GM18502 (cell line): Measurements from ENCODE around the gene CASKIN1.
A peak's percentile ranks its signal among the peaks of the same experiment; 100 is the strongest.
"Not testable (repeated sequence)": the region's sequence is repeated elsewhere in the genome, so short reads cannot be mapped to it uniquely, and the experiment has no call there.

Source experiments
- ATAC-seq: cut with Tn5 transposase; IDR thresholded peaks from one replicate; pipeline ENCODE4 v1.9.1; 2021; ENCODE audit warnings: mild to moderate bottlenecking; ENCODE audit not compliant: unreplicated experiment, poor library complexity

The CASKIN1 gene

GRCh38 chr16:2210386-2211365 is 14.3 kb upstream of the CASKIN1 start, which contains the start of gene BRICD5:
Gene BRICD5 (minus strand): TSS chr16:2210863. CDS start chr16:2210833, 30 bp downstream.
- no peak for ATAC-seq

- ATAC-seq = no peak
These were observed 13.6 kb upstream of the CASKIN1 start for GRCh38 chr16:2210009-2210332.

- ATAC-seq = no peak
These were observed 13.0 kb upstream of the CASKIN1 start for GRCh38 chr16:2209258-2210008.

DNA sequence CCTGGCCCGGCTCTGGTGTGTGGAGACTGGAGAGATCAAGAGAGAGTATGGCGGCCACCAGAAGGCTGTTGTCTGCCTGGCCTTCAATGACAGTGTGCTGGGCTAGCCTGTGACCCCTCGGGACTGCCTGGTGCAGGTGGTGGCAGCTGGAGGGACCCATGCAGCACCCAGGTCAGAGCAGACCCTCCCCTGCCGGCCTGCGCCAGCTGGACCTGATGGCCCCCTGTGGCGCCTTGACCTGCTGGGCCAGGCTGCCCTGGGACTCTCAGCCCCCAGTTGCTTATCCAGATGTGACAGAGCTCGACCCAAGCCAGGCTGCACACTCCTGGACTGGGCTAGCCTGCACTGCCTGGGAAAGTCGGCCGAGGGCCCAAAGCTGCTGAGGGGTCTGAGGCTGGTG is 12.4 kb upstream of the CASKIN1 start:
- ATAC-seq = no peak

- no peak for ATAC-seq
These were observed 11.9 kb upstream of the CASKIN1 start for GRCh38 chr16:2208308-2208707.

DNA sequence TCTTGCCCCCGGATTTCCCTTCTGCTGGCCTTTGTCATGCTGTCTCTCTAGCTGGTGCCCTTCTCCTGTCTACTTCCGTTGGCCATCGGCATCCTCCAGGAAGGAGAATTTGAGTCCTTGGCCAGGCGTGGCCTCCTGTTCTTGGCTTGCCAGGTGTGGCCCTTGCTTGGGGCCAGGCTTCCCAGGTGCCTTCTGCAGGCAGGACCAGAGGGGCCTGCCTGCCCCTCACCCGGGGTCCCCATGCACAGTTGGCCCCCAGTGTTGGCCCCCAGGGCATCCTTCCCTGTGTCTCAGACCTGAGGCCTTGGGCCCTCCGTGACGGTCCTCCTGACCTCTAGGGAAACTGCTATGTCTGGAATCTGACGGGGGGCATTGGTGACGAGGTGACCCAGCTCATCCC is 11.5 kb upstream of the CASKIN1 start:
- no peak for ATAC-seq

GRCh38 chr16:2206780-2207433 is 10.5 kb upstream of the CASKIN1 start:
- ATAC-seq = no peak

DNA sequence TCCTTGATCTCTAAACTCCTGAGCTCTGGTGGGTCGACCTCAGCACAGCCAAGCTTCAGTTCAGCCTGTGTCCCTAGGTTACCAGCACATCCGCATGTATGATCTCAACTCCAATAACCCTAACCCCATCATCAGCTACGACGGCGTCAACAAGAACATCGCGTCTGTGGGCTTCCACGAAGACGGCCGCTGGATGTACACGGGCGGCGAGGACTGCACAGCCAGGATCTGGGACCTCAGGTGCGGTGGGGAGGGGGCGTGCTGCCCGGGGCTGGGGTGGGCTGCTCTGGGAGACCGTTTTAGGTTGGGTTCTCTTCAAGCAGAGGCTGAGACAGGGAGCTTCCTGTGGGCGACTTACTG is 10.0 kb upstream of the CASKIN1 start:
- ATAC-seq = no peak

GRCh38 chr16:2205967-2206313 is 9.5 kb upstream of the CASKIN1 start:
- peak; percentile 14 for ATAC-seq

DNA sequence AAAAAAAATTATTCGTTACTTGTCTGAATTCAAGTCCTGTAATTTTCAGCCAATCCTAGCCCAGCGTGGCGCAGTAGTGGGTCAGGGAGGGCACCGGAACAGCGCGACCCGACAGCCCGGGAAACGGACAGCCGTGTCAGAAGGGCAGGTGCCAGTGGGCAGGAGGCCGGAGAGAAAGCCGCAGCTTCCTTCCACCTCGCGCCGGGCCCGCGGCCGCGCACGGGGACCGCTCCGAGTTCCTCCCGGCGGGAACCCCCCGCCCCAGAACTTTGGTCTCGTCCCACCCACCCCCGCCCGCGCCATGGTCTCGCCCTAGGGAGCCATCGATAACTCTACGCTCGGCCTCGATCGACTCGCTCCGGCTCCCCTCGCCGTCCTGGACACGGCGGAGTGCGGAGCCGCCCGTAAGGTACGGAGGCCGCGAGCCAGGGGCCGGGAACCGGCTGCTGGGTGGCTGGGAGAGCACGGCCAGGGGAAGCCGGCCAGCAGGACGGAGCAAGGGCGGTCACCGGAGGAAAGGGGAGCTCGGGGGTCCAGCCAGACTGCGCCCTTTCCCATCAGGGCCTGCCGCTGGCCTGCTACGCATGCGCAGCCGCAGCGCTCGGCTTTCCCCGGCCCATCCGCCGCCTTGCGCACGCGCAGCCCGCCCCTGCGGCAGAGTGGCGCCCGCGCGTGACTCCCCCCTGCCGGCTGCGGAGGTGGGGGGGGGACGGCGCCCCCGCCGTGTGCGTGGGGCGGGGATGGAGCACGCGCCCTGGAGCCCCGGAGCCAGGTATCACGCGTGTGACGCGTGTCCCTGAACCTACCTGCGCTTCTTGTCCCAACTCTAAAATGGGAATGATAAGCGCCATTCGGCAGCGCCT is 8.9 kb upstream of the CASKIN1 start, which contains the start of gene MLST8:
Gene MLST8 (plus strand): TSS at position 351 of the 863 bp plus-strand sequence. CDS start 632 bp downstream, outside the sequence.
- ATAC-seq = peak; percentile 74

DNA sequence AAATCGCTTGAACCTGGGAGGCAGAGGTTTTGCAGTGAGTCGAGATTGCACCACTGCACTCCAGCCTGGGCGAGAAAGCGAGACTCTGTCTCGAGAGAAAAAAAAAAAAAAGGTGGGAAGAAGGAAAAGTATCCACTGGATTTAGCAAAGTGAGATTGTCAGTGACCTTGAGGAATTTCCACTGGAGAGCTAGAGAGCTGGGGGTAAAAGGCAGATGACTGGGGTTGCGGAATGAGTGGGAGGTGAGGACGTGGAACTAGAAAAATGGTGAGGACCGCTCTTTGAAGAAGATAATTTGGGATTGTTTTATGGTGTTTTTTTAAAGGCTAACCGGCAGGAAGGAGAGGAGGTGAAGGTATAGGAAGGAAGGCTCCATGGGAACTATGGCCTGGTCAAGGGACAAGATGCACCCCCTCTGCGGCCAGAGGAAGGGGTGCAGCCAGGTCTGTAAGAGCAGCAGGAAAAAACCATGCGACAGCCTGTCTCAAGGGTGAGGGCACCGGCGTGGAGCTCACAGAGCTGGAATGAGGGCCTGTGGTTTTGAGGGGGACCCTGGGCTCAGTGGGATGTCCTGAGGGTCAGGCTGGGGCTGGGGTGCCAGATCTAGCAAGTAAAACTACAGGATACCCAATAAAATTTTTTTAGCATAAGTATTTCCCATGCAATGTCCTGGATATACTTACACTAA is 8.2 kb upstream of the CASKIN1 start:
- no peak for ATAC-seq

GRCh38 chr16:2203119-2203688 is 6.8 kb upstream of the CASKIN1 start:
- not testable (repeated sequence) for ATAC-seq

GRCh38 chr16:2200313-2200712 is 3.9 kb upstream of the CASKIN1 start:
- ATAC-seq = no peak

- ATAC-seq = no peak
These were observed 3.3 kb upstream of the CASKIN1 start for GRCh38 chr16:2199621-2200139.

GRCh38 chr16:2199095-2199494 is 2.7 kb upstream of the CASKIN1 start:
- no peak for ATAC-seq

- ATAC-seq = no peak
These were observed 1.9 kb upstream of the CASKIN1 start for GRCh38 chr16:2198283-2198682.

DNA sequence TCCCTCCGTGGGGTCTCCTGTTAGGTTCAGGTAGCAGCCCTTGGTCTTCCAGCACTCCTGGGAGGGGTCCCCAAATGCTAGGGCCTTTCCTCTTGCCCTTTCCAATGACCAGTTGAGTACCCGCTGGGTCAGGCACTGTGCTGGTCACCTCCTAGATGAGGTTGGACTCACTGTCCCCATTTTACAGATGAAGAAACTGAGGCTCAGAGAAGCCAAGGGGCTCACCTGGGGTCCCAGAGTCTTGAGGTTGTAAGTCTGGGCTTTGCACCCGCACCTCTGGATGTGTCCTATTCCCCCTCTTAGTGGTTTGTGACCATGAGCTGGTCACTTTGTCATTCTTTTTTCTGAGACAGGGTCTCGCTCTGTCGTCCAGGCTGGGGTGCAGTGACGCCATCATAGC is 1.4 kb upstream of the CASKIN1 start:
- no peak for ATAC-seq

DNA sequence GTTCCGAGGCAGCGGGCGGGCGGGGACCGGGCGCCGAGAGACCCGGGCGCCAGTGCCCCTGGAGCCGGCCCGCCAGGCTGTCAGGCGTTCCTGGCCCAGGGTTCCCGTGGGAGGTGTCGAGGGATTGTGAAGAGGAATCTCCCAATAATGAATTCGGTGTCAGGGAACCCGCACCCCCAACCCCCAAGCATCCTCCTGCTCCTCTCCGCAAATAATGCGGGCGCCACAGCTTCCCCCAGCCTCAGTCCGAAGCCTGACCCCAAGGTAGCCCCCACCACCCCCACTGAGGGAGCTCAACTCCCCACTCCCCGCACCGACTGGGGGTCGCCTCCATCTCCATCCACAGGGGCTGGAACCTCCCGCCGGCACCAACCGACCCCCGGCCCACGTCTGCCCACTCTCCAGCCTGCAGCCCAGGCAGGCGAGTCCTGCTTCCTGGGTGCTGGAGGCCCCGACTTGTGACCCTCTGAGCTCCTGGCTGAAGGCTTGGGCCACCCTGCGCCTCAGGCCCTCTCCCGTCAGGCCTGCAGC is 641 bp upstream of the CASKIN1 start:
- ATAC-seq = no peak
